DND-41 (cell line): Measurements from ENCODE around the gene FAM53B.

Source experiments
- ATAC-seq: fragments of 200-7000 bp; cut with Tn5 transposase; 3 replicates; pipeline ENCODE4 v1.9.1; 2021; ENCODE audit warnings: low read depth; ENCODE audit not compliant: insufficient read depth
- DNase-seq: peaks from one replicate; pipeline ENCODE4 v3.0.0-alpha.2; 2020
- H2AFZ ChIP-seq: 2 replicates; pipeline ENCODE4 v1.6.0; 2012; ENCODE audit warnings: low read depth, low read length
- H3K27ac ChIP-seq: 2 replicates; pipeline ENCODE4 v1.5.1; 2012; ENCODE audit warnings: low read length, inconsistent platforms
- H3K27me3 ChIP-seq: fragments of 200-600 bp; sonication (generic); 2 replicates; pipeline ENCODE4 v1.6.0; 2012; ENCODE audit warnings: low read length, mild to moderate bottlenecking, inconsistent platforms; ENCODE audit not compliant: insufficient read depth, poor library complexity
- H3K36me3 ChIP-seq: 2 replicates; pipeline ENCODE4 v1.5.1; 2012; ENCODE audit warnings: low read length, inconsistent platforms; ENCODE audit not compliant: insufficient read depth
- H3K4me1 ChIP-seq: 2 replicates; pipeline ENCODE4 v1.5.1; 2012; ENCODE audit warnings: mild to moderate bottlenecking, low read length; ENCODE audit not compliant: insufficient read depth
- H3K4me2 ChIP-seq: 2 replicates; pipeline ENCODE4 v1.6.0; 2012; ENCODE audit warnings: mild to moderate bottlenecking, moderate library complexity, low read length, inconsistent platforms; ENCODE audit not compliant: insufficient read depth
- H3K4me3 ChIP-seq, 2 experiments: fragments of 200-600 bp in 1 of 2; shearing (Covaris generic) in 1 of 2; 2 replicates each; pipeline ENCODE4 v1.5.1; 2012 to 2016; ENCODE audit warnings: inconsistent platforms in 2 of 2, low read length in 2 of 2, mild to moderate bottlenecking in 2 of 2, low read depth in 1 of 2, moderate library complexity in 1 of 2
- H3K79me2 ChIP-seq: 2 replicates; pipeline ENCODE4 v1.6.0; 2012; ENCODE audit warnings: low read length, inconsistent platforms; ENCODE audit not compliant: insufficient read depth
- H3K9ac ChIP-seq: 2 replicates; pipeline ENCODE4 v1.6.0; 2012; ENCODE audit warnings: low read depth, mild to moderate bottlenecking, inconsistent platforms, low read length, moderate library complexity
- H3K9me3 ChIP-seq: 2 replicates; pipeline ENCODE4 v1.5.1; 2012; ENCODE audit warnings: low read length, moderate library complexity, mild to moderate bottlenecking, inconsistent platforms; ENCODE audit not compliant: insufficient read depth, severe bottlenecking
- H4K20me1 ChIP-seq: 2 replicates; pipeline ENCODE4 v1.6.0; 2012; ENCODE audit warnings: low read length; ENCODE audit not compliant: insufficient read depth
- EZH2 ChIP-seq: IDR thresholded peaks from 3 replicates; pipeline ENCODE4 v1.6.1; 2012; ENCODE audit warnings: borderline replicate concordance, low read depth, mild to moderate bottlenecking, moderate library complexity, low read length, inconsistent platforms; ENCODE audit not compliant: severe bottlenecking
- TF ChIP-seq, protein P1 (sequence below): IDR thresholded peaks from 2 replicates; pipeline ENCODE4 v1.5.1; 2012; ENCODE audit warnings: borderline replicate concordance, low read length, moderate library complexity, mild to moderate bottlenecking; ENCODE audit not compliant: poor library complexity, severe bottlenecking; ENCODE audit errors: extremely low read depth

The FAM53B gene

GRCh38 chr10:124701435-124701834 is 42.7 kb downstream of the FAM53B start:
- Histone ChIP-seq H3K4me1 (no peaks in the 10 kb centered on the region; the same call in 1 of the 2 replicates), H3K79me2 (peaks cover 100% of the 10 kb centered on the region), H3K9ac (no peak overlapping the region), H3K9me3 (no peaks in the 10 kb centered on the region), H3K36me3 (peaks cover 100% of the 10 kb centered on the region), H3K4me2 (no peak overlapping the region), H3K27me3 (no peaks in the 10 kb centered on the region), H2AFZ (no peak overlapping the region), H3K27ac (peak overlapping the region; percentile 28), H3K4me3 (no peak overlapping the region), H4K20me1 (peaks cover 93% of the 10 kb centered on the region)
- no peak for ATAC-seq
- TF ChIP-seq EZH2, result no peak
- TF ChIP-seq, protein P1, sequence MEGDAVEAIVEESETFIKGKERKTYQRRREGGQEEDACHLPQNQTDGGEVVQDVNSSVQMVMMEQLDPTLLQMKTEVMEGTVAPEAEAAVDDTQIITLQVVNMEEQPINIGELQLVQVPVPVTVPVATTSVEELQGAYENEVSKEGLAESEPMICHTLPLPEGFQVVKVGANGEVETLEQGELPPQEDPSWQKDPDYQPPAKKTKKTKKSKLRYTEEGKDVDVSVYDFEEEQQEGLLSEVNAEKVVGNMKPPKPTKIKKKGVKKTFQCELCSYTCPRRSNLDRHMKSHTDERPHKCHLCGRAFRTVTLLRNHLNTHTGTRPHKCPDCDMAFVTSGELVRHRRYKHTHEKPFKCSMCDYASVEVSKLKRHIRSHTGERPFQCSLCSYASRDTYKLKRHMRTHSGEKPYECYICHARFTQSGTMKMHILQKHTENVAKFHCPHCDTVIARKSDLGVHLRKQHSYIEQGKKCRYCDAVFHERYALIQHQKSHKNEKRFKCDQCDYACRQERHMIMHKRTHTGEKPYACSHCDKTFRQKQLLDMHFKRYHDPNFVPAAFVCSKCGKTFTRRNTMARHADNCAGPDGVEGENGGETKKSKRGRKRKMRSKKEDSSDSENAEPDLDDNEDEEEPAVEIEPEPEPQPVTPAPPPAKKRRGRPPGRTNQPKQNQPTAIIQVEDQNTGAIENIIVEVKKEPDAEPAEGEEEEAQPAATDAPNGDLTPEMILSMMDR, result no peak
- no peak for DNase-seq

DNA sequence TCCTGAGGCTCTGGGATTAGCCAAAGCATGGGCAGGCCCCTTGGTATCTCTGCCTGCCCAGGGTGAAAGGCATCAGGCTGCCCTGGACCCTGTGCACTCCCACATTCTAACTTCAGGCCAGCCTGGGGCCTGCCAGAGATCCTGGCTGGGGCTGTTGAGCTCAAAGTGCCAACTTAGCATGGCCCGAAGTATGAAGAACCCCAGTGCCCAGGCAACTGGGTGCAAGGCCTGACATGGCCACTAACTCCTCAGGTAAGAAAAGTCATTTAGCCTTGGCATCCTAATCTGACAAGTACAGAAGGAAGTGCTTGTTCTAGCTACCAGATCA is 43.2 kb downstream of the FAM53B start:
- Histone ChIP-seq H3K9me3 (no peaks in the 10 kb centered on the region), H2AFZ (no peak overlapping the region), H3K27me3 (no peaks in the 10 kb centered on the region), H3K4me2 (no peak overlapping the region), H3K4me3 (no peak overlapping the region), H3K4me1 (no peaks in the 10 kb centered on the region; the same call in 1 of the 2 replicates), H3K36me3 (peaks cover 100% of the 10 kb centered on the region), H3K9ac (no peak overlapping the region), H4K20me1 (peaks cover 90% of the 10 kb centered on the region), H3K79me2 (peaks cover 100% of the 10 kb centered on the region), H3K27ac (peak overlapping the region; percentile 28)
- no peak for DNase-seq
- ATAC-seq, result no peak
- TF ChIP-seq EZH2, result no peak
- TF ChIP-seq, protein P1, result no peak

DNA sequence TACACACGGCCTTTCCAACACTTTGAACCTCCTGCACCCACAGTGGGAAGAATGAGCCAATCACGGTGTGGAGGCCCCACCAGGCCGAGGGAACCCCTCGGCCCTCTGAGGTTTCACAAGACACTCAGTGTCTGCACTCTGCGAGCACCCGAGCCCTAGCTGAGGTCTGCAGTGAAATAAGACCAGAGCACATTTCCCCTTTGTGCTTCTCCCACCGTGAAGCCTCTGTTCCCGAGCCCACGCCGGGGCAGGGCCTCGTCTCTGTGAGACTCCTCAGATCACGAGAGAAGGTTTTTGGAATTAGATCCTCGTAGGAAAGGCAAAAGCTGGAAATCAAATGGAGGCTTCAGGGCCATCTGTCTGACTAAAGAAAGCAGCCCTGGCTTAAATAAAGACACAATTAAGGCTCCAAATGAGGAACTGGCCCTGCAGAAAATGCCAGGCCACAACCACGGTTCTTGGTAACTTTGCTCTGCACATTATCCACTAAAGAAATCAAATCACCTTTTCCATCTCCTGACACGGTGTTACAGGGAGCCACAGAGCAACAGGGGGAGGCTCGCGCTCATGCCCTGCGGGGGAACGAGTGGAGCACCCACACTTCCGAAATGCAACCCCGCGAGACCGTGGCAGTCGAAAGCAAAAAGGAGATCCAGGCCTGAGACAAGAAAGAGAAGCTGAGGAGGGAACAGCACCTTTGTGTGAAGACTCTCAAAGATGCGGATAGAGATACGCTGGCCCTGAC is 43.7 kb downstream of the FAM53B start:
- no peak overlapping the region for H3K9ac ChIP-seq
- peaks cover 100% of the 10 kb centered on the region for H3K79me2 ChIP-seq
- no peak for TF ChIP-seq EZH2
- TF ChIP-seq, protein P1, result no peak
- H3K4me2 ChIP-seq, result no peak overlapping the region
- no peaks in the 10 kb centered on the region; the same call in 1 of the 2 replicates for H3K4me1 ChIP-seq
- no peak for DNase-seq
- H3K4me3 ChIP-seq, result no peak overlapping the region
- H3K27me3 ChIP-seq, result no peaks in the 10 kb centered on the region
- H3K27ac ChIP-seq, result peak overlapping the region; percentile 28
- H4K20me1 ChIP-seq, result peaks cover 85% of the 10 kb centered on the region
- no peak overlapping the region for H2AFZ ChIP-seq
- H3K36me3 ChIP-seq, result peaks cover 100% of the 10 kb centered on the region
- H3K9me3 ChIP-seq, result no peaks in the 10 kb centered on the region
- ATAC-seq, result no peak
